CD4-positive, alpha-beta T cell (primary cell): ENCODE data around the gene ITSN1. TPM values are rescaled to one million over a fixed set of nuclear protein-coding genes. Genes with fewer than 3 reads are reported as not detected.

Source experiments
- ATAC-seq: fragments of 200-7000 bp; cut with Tn5 transposase; one replicate; pipeline ENCODE4 v1.10.0; 2022; ENCODE audit warnings: mild to moderate bottlenecking; ENCODE audit not compliant: poor library complexity
- CTCF ChIA-PET: fragments of 350-600 bp; sonication (Branson Sonifier 250); formaldehyde crosslinking; loops from one replicate; lab custom pipeline; 2021; ENCODE audit warnings: antibody characterized with exemption, inconsistent platforms; lab: Charles Lee
- POLR2A ChIA-PET: fragments of 350-600 bp; sonication (Branson Sonifier 250); formaldehyde crosslinking; loops from one replicate; lab custom pipeline; 2021; ENCODE audit warnings: antibody characterized with exemption, inconsistent platforms; lab: Charles Lee
- DNase-seq, 14 experiments: peaks; one replicate each; pipeline ENCODE4 v3.0.0-alpha.2; 2013 to 2020; ENCODE audit warnings: mixed read lengths in 2 of 14
- H3K27ac ChIP-seq, 2 donors: one replicate each; pipeline versions ENCODE4 v1.5.1 to v1.7.0; 2013; ENCODE audit warnings: low read length in 2 of 2, low read depth in 1 of 2, mild to moderate bottlenecking in 1 of 2
- H3K27me3 ChIP-seq, 2 experiments: 1 replicate in 1 of 2; 2 replicates in 1 of 2; pipeline versions ENCODE4 v1.6.1 to v1.7.0; 2013; ENCODE audit warnings: low read length in 2 of 2, control low read depth in 1 of 2, mild to moderate bottlenecking in 1 of 2, moderate library complexity in 1 of 2; ENCODE audit not compliant: insufficient read depth in 2 of 2, control insufficient read depth in 1 of 2
- H3K36me3 ChIP-seq: one replicate; pipeline ENCODE4 v1.6.1; 2013; ENCODE audit warnings: low read length, control low read depth; ENCODE audit not compliant: insufficient read depth
- H3K4me1 ChIP-seq: one replicate; pipeline ENCODE4 v1.6.1; 2013; ENCODE audit warnings: low read length, control low read depth; ENCODE audit not compliant: insufficient read depth
- H3K4me3 ChIP-seq: one replicate; pipeline ENCODE4 v1.5.1; 2013; ENCODE audit warnings: mild to moderate bottlenecking, low read length, moderate library complexity
- H3K9me3 ChIP-seq, 2 experiments: 1 replicate in 1 of 2; 2 replicates in 1 of 2; pipeline versions ENCODE4 v1.6.1 to v1.7.0; 2013; ENCODE audit warnings: low read length in 2 of 2, mild to moderate bottlenecking in 2 of 2, control low read depth in 1 of 2, moderate library complexity in 1 of 2; ENCODE audit not compliant: control insufficient read depth in 1 of 2, insufficient read depth in 1 of 2
- H3K27ac Mint-ChIP-seq: one replicate; pipeline ENCODE4 v1.8.0; 2020; ENCODE audit warnings: mixed read lengths
- H3K27me3 Mint-ChIP-seq: one replicate; pipeline ENCODE4 v1.8.0; 2021; ENCODE audit warnings: mixed read lengths
- H3K36me3 Mint-ChIP-seq: one replicate; pipeline ENCODE4 v1.8.0; 2021; ENCODE audit warnings: low read depth, mixed read lengths
- H3K4me1 Mint-ChIP-seq: one replicate; pipeline ENCODE4 v1.8.0; 2021; ENCODE audit warnings: low read depth, mixed read lengths
- H3K4me3 Mint-ChIP-seq: one replicate; pipeline ENCODE4 v1.8.0; 2020; ENCODE audit warnings: mild to moderate bottlenecking, mixed read lengths
- H3K9me3 Mint-ChIP-seq: one replicate; pipeline ENCODE4 v1.8.0; 2020; ENCODE audit warnings: mixed read lengths
- CTCF ChIP-seq: fragments of 200-600 bp; IDR thresholded peaks from one replicate; pipeline ENCODE4 v1.8.0; 2022; ENCODE audit warnings: antibody characterized with exemption, mild to moderate bottlenecking
- intact Hi-C, 2 experiments: fragments of 100-400 bp; cut with DNase I in 1 of 2; cut with micrococcal nuclease in 1 of 2; formaldehyde crosslinking; loops; one replicate each; pipeline versions ENCODE4 v1.15.1 to v1.9.0; 2023 to 2025; cut with DNase I, micrococcal nuclease
- total RNA-seq, 174 experiments: library from RNA in 2 of 174; stranded (reverse) in 2 of 174; gene quantifications; one replicate each; pipeline ENCODE4 v1.2.3 and lab custom pipeline; 2021 to 2026

Gene ITSN1
- total RNA-seq, 2 experiments from 2014 or later: 2.1 to 3.0 TPM

GRCh38 chr21:33666153-33666552 is 23.9 kb downstream of the ITSN1 start:
- no peak overlapping the region for H3K4me3 Mint-ChIP-seq
- no peak for TF ChIP-seq CTCF
- ChIA-PET POLR2A (no interaction called here), CTCF (interaction anchor here (1.5 kb wide), 1 partner anchor 25 kb away, joined by 3 read pairs; no protein-coding TSS in a partner anchor)
- intact Hi-C loops: no loop called here
- H3K4me1 Mint-ChIP-seq: no peaks in the 10 kb centered on the region
- H3K27me3 Mint-ChIP-seq: no peaks in the 10 kb centered on the region
- no peaks in the 10 kb centered on the region for H3K36me3 Mint-ChIP-seq
- no peaks in the 10 kb centered on the region for H3K36me3 ChIP-seq
- no peaks in the 10 kb centered on the region for H3K9me3 Mint-ChIP-seq
- no peaks in the 10 kb centered on the region for H3K9me3 ChIP-seq
- no peaks in the 10 kb centered on the region for H3K4me1 ChIP-seq
- no peak overlapping the region for H3K27ac Mint-ChIP-seq
- no peak overlapping the region for H3K4me3 ChIP-seq
- H3K27me3 ChIP-seq: no peaks in the 10 kb centered on the region
- H3K27ac ChIP-seq: no peak overlapping the region
- DNase-seq (no peak), ATAC-seq (no peak)

DNA sequence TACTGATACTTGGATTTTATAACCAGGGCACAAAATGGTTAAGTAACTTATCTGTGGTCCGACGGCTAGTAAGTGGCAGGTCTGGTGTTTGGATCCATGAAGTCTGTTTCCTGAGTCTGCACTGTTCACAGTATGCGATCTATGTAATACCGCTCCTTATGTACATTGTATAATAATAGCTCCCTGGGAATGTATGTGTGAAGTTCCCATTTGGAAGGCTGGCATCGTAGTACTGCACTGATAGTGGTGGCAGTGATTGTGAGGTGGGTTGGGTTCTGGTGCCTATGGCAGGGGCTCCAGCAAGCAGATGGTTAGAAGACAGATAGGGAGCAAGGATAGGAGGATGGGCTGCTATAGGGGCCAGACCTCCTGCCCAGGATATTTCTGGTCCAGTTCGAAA is 25.3 kb downstream of the ITSN1 start:
- no peak overlapping the region for H3K4me3 Mint-ChIP-seq

GRCh38 chr21:33668180-33668579 is 25.9 kb downstream of the ITSN1 start:
- no peaks in the 10 kb centered on the region for H3K27me3 Mint-ChIP-seq
- no peak for TF ChIP-seq CTCF
- no peaks in the 10 kb centered on the region for H3K36me3 Mint-ChIP-seq
- CTCF ChIA-PET: no interaction called here
- no peaks in the 10 kb centered on the region for H3K27me3 ChIP-seq
- no peak overlapping the region for H3K27ac Mint-ChIP-seq
- no peaks in the 10 kb centered on the region for H3K4me1 ChIP-seq
- no peaks in the 10 kb centered on the region for H3K4me1 Mint-ChIP-seq
- POLR2A ChIA-PET: interaction anchor here (1.1 kb wide), 1 partner anchor 19 kb away, joined by 3 read pairs; no protein-coding TSS in a partner anchor
- no peak overlapping the region for H3K4me3 Mint-ChIP-seq
- no peak overlapping the region for H3K27ac ChIP-seq
- intact Hi-C loops: no loop called here
- H3K9me3 ChIP-seq: no peaks in the 10 kb centered on the region
- H3K9me3 Mint-ChIP-seq: no peaks in the 10 kb centered on the region
- no peaks in the 10 kb centered on the region for H3K36me3 ChIP-seq
- H3K4me3 ChIP-seq: no peak overlapping the region
- ATAC-seq: no peak
- no peak for DNase-seq

More for the DNA sequence above, 25.3 kb downstream of the ITSN1 start:
- no peak overlapping the region for H3K27ac Mint-ChIP-seq
- H3K27ac ChIP-seq: no peak overlapping the region
- no peaks in the 10 kb centered on the region for H3K27me3 ChIP-seq
- H3K4me1 ChIP-seq: no peaks in the 10 kb centered on the region
- no peak for TF ChIP-seq CTCF
- no peaks in the 10 kb centered on the region for H3K9me3 ChIP-seq
- ChIA-PET CTCF (no interaction called here), POLR2A (interaction anchor here (1.1 kb wide), 1 partner anchor 20 kb away, joined by 3 read pairs; no protein-coding TSS in a partner anchor)
- no peak for ATAC-seq
- DNase-seq: no peak
- H3K4me1 Mint-ChIP-seq: no peaks in the 10 kb centered on the region
- intact Hi-C loops: no loop called here
- no peaks in the 10 kb centered on the region for H3K27me3 Mint-ChIP-seq
- no peaks in the 10 kb centered on the region for H3K36me3 Mint-ChIP-seq
- no peak overlapping the region for H3K4me3 ChIP-seq
- no peaks in the 10 kb centered on the region for H3K9me3 Mint-ChIP-seq
- H3K36me3 ChIP-seq: no peaks in the 10 kb centered on the region
